NCI-H2171 treated with DMSO at 0.1 percent for 48 hours (cell line): ENCODE results near the gene OTOG.

Source experiments
- DNase-seq: peaks from one replicate; lab custom pipeline; 2025; lab: John Stamatoyannopoulos, UW

OTOG gene

DNA sequence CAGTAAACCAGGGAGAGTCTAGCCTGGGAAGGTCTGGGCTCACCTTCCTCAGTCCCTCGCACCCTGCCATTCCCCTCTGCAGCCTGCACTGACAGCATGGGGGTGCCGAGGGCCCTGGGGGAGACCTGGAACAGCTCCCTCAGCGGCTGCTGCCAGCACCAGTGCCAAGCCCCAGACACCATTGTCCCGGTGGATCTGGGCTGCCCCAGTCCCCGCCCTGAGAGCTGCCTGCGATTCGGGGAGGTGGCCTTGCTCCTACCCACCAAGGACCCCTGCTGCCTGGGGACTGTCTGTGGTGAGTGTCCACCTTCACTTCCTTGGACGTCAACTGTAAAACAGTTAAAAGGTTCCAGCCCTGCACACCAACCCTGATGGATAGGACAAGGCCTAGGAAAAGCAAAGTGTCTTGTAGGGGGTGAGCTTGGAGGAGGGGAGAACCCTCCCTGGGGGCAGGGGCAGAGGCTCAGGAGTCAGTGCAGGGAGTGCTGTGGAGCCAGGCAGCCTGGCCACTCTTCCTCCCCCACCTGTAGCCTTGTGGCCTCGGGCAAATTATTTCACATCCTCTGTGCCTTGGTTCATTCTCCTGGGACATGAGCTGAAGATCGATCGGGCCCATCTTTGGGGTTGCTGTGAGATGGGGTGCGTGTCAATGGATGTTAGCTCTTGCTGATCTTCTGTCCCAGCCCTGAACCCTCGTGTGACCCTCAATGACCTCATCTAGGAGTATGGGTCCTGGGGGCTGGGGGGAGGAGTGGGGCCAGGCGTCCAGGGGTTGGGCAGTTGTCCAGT lies 87.1 kb downstream of the OTOG start:
- no peak for DNase-seq

DNA sequence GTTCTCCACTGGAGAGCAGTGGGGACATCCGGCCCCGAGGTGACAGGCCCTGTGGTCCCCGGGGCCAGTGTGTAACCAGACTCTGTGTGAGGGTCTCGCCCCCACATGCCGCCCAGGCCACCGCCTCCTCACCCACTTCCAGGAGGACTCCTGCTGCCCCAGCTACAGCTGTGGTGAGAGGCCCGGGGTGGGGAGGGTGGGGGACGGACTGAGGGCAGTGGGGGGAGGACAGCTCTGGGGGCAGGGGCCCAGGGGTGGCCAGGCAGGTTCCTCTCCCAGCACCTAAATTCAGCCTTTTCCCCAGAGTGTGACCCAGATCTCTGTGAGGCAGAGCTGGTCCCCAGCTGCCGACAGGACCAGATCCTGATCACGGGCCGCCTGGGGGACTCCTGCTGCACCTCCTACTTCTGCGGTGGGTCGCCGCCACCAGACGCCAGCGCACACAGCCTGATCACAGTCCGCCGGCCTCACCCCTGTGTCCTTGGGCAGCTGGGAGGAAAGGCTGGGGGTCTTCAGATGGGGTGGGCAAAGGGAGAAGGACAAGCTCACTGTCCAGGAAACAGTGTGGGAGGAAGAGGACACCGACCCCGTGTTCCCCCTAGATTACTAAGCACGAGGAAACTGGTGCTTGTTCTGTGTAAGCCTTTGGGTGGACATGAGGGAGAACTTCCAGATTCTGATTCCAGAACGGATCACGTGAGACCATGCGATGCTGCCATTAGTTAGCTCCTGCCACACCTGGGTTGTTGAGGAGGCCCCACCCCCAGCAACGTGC lies 87.9 kb downstream of the OTOG start:
- DNase-seq = no peak

DNA sequence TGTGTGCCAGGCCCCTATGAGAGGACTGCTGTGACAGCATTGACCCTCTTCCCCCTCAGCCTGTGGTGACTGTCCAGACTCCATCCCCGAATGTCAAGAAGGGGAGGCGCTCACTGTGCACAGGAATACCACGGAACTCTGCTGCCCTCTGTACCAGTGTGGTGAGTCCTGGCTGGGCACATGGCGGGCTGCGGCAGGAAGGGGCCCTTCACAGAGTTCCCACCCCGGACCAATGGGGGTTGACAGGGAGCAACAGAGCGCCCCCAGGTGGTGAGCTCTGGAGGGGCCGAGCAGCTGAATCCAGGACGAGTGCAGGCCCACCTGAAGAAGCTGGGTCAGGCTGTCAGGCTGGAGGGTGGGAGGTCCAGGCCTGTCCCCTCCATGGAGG lies 88.5 kb downstream of the OTOG start:
- no peak for DNase-seq

DNA sequence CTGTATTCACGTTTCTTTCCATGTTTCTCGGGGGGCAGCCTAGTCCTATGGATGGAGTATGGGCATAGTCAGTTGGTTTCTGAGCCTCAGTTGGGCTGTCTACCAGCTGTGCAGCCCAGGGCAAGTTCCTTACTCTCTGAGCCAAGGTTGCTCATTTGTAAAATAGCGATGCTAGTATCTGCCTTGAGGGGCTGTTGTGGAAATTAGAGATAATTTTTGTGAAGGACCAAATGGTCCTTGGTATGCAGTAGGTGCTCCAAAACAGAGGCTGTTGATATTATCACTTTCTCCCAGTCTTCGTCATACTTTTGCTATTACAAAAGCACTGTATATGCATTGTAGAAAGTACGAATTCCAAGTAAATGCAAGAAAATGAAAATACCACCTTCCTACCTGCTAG lies 89.7 kb downstream of the OTOG start:
- no peak for DNase-seq

DNA sequence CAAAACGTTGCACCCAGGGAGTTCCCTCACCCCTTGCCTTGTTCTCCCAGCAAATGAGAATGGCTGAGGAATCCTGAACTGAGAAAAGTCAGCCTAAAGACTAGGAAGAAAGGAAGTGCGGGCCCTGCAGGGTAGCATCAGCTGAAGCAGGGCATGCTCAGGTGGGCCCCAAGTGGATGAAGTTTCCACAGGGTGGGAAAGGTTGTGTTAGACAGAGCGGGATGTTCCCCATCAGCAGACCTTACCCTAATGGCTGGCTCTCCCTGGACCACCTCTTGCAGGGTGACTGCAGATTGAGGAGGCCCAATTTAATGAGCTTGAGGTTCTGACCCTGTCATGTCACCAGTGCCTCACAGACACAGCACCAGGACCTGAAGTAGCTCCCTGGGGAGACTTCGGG lies 90.8 kb downstream of the OTOG start:
- DNase-seq = no peak

DNA sequence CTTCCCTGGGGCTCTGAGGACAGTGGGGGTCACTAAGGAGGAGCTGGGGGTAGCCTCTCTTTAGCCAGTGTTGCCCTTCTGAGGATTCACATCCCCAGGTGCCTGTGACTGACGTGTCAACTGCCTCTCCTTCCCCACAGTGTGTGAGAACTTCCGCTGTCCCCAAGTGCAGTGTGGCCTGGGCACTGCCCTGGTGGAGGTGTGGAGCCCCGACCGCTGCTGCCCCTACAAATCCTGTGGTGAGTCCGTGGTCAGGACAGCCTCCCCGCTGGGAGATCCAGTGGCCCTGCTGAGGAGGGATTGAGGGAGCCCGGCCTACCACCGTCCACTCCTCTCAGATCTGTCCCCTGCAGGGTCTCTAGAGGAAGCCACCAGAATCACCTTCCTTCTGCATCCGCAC lies 91.3 kb downstream of the OTOG start:
- no peak for DNase-seq

DNA sequence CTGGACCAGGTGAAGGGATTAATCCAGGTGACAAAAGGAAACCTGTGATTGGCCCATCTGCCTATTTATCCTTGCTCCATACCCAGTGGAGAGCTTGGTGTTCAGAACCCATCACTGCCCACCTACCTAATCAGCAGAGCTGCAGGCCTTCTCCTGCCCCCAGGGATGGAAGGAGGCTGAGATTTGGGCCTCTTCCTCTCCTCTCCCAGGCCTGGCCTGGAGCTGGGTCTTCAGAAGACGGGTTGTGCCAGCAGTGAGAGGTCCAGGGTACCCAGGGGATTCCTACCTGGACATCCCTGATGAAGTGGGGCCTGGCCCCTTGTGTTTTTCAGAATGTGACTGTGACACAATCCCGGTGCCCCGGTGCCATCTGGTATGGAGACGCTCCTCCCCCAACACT lies 92.0 kb downstream of the OTOG start:
- DNase-seq = no peak

DNA sequence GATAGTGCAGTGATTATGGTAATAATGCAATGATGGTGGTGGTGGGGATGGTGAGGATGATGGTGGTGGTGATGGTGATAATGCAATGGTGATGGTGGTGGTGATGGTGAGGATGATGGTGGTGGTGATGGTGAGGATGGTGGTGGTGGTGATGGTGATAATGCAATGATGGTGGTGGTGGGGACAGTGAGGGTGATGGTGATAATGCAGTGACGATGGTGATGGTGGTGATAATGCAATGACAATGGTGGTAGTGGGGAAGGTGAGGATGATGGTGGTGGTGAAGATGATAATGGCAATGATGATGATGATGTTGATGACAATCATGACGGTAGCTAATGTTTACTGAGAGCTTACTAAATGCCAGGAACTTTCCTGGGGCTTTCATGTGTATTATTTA lies 92.7 kb downstream of the OTOG start:
- DNase-seq = no peak

DNA sequence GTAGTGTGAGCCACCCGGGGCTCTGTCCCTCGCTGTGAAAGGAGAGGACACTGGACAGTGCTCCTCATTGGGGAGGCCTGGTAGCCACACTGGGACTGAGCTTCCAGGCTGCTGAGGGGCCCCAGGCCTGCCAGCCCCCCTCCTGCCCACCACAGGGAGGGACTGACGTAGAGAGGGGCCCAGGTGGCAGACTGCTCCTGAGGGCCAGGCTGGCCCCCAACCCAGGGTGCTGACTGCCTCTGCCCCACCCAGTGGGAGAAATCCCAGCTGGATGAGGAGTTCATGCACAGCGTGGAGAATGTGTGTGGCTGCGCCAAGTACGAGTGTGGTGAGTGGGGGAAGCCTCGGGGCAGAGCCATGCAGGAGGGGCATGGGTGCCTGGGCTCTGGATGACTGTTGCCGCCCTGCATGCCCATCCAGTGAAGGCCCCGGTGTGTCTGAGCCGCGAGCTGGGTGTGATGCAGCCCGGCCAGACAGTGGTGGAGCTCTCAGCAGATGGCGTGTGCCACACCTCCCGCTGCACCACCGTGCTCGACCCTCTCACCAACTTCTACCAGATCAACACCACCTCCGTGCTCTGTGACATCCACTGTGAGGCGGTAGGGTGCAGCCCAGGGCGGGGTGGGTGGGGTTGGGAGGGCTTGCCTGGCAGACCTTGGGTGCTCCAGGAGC lies 93.6 kb downstream of the OTOG start:
- DNase-seq = no peak

DNA sequence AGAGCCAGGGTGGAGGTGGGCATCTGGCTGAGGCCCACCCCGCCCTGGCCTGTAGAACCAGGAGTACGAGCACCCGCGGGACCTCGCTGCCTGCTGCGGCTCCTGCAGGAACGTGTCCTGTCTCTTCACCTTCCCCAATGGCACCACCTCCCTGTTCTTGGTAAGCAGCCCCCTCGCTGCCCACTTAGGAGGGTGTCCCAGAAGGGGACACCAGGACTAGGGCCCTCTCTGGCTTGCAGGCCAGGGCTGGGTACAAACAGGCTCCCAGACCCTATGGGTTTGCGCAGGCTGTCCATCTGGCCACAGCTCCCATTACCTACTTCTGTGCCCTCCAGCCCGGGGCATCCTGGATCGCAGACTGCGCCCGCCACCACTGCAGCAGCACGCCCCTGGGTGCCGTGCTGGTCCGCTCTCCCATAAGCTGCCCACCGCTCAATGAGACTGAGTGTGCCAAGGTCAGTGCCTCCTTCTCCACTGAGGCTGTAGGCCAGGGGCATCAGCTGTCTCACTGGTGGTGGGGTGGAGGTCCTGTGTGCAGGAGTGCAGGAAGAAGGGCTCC lies 94.8 kb downstream of the OTOG start:
- DNase-seq = no peak

DNA sequence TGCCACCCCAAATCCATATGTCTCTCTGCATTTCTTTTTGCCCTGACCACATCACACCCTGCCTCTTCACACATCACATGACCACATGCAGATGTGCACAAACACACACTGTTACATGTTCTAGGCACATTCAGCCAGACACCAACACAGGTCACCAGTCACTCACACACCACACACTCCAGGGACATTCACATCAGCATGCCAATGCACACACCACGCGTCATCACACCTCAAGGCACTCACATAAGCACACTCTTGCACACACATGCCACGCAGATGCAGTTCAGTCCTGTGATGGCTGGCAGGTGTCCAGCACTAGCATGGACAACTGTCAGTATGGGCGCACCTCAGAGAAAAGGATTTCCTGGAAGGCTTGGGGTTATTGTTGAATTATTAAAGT lies 95.3 kb downstream of the OTOG start:
- DNase-seq = no peak

DNA sequence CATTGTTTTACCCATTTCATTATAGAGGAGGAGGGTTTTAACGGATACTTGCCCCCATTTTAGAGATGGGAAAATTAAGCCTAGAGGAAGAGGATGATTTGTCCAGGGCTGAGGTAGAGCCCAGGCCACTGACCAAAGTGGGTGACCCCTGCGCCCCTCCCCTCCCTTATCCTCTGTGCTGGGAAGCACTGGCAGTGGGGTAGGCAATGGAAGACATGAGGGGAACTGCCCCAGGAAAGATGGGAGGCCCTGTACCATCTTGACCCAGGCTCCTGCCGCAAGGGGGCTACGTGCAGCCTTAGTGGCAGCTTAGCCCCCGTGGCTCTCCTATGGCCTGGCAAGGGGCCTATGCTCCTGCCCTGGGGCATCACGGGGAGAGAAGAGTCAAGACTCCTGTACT lies 95.9 kb downstream of the OTOG start:
- DNase-seq = no peak

DNA sequence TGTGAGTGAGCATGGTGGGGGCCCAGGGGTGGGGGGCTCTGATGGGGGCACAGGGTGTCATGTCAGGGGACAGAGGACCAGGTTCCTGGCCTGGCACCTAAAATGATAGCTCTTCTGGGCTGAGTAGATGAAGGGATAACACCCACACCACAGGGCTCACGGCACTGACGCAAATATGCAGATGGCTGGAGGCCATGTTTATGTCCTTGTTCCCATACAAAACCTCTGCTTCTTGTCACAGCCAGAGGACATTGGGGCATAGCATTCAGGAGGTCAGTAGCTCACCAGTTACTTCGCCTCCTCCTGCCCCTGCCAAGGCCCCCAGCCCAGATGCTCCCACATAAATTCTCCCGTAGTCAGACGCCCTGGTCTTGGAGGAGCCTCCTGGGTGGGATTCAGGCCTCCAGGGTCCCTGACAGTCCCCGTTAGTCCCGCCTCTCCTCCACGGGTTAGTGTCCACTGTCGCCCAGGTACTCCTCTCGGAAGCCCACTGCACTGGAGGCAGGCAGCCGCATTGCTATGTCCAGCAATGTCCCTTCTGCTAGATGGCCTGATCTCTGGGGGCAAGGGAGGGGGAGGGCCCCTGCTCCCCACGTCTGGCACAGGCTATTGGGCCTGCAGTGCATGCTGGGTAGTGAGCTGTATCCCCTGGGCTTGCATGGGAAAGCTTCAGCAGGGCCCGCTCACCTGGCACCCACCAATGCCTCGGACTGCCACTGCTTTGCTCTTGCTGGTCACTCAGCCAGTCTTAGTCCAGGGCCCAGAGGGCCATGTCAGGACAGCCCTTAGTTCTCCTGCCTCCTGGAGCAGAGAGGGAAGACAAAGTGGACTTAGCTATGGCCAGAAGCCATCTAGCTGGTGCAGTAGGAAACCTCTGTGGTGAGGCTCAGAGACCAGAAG lies 96.7 kb downstream of the OTOG start:
- DNase-seq = no peak

DNA sequence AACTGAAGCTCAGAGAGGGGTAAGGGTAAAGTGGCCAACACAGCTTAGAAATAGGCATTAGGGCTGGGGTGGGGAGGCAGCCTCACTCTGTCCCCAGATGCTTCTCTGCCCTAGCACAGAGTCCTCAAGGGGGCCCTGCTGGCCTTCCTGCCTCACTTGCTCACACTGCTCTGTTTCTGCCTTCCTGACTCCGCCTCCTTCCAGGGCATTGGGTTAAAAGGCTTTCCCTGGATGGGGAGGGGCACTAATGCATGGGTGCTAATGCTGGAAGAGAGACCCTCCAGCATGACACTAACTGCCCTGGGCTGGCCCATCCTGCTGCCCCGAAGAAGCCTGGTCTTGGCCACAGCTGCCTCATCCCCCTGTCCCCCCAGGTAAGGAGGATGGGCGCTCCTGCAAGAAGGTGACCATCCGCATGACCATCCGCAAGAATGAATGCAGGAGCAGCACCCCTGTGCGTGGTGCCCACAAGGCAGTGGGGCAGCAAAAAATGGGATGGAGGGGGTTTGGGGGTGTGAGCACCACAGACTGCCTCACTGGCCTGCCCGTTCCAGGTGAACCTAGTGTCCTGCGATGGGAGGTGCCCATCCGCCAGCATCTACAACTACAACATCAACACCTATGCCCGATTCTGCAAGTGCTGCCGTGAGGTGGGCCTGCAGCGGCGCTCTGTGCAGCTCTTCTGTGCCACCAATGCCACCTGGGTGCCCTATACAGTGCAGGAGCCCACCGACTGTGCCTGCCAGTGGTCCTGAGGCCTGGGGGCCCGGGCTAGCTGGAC lies 98.3 kb downstream of the OTOG start:
- DNase-seq = no peak

DNA sequence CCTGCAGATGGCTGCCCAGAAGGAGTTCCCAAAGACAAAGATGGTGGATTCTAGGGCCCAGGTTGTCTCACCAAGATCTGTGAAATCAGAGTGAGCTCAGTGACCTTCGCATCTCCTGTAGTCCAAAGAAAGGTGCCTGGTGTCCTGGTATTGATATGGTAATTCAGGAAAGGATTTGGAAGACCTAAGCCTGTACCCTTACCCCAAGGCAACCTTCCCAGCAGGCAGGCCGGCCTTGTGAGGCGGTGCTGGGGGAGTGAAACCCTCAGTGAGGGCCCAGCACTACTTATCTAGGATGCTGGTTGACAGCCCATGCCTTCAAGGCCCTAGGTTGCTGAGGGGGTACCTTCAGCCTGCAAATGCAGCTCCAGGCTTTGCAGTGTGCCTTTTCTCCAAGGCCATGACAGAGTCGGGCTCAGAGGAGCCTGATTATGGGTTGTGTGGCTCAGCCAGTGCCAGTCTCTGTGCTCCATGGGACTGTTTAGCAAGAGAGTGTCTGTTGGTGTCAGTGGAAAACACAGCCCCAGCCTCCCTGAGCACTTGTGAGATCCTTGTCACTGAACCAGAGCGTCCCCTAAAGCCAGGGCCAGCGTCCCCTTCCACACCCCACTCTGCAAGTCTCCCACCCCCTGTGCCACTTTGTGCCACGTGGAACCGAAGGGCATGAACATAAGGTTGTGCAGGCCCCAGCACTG lies 99.5 kb downstream of the OTOG start:
- no peak for DNase-seq

DNA sequence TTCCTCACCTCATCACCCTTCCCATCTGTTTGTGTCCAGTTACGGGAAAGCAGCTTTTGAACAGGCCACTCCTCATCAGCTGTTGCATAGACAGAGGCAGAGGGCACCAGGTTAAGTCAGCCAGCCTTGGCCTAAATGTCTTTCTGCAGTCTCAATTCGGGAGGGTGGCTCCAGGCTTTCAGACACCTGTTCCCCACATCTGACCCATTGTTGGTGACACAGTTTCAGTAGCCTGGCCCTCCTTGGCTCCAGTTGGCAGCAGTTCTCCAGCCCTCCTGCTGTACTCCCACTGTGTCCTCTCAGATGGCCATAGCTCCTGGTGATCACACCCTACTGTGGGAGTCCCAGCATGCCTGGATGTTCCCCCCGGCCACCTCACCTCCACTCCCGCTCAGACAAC lies 101.5 kb downstream of the OTOG start:
- DNase-seq = no peak

DNA sequence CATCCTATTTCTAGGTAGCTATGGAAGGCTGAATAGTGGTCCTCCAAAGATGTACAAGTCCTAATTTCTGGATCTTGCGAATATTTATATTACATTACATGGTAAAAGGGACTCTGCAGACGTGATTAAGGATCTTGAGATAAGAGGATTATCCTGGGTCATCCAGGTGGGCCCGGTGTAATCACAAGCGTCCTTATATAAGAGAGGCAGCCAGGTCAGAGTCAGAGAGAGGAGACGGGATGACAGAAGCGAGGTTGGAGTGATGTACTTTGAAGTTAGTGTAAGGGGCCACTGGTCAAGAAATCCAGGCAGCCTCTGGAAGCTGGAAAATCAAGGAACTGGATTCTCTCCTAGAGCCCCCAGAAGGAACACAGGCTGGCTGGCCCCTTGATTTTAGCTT lies 102.2 kb downstream of the OTOG start:
- DNase-seq = no peak

DNA sequence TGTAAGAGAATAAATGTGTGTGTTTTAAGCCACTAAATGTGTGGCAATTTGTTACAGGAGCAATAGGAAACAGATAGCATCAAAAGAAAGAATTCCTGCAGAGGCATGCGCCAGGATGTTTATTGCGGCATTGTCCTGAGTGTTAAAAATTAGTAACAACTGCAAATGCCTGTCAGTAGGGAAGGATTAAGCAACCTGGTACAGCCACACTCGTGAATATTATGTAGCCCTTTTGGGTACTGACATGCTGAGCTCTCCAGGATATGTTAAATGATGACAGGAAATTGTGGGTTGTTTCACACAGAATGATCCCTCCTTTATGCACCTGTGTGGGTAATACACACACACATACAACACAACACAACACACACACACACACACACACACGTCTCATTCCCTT lies 102.6 kb downstream of the OTOG start:
- DNase-seq = no peak

DNA sequence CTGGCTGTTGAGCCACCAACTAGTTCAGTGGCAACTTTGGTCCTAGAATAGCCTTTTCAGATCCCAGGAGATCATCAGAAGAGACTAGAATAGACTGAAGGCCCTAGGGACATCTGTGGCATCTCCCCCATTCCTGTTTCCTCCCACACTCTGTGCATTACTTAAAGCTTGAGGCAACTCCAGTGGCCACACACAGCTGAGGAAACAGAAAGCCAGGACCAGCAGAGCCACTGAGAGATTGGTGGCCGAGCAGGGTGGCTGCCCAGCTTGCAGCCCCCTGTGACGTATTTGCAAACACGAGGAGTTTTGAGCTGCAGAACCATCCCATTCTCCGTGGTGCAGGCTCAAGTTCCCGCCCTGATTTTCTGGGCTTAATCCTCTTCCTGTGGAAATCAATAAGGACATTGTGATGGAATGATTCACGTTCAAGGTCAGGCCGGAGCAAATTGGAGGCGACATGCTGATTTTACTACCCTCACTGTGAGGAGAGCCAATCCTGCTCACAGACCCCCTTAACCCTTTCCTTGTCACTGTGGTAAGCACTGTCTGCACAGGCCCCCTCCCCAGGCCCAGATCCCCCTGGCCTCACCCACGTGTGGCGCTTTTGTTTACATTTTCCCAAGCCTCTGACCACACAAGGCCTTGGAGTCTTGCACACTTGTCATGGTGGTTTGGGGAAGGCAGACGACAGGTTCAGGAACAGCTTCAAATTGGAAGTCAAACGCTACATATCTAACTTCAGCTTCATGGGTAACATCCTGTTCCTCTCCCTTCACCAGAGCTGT lies 103.3 kb downstream of the OTOG start:
- no peak for DNase-seq

DNA sequence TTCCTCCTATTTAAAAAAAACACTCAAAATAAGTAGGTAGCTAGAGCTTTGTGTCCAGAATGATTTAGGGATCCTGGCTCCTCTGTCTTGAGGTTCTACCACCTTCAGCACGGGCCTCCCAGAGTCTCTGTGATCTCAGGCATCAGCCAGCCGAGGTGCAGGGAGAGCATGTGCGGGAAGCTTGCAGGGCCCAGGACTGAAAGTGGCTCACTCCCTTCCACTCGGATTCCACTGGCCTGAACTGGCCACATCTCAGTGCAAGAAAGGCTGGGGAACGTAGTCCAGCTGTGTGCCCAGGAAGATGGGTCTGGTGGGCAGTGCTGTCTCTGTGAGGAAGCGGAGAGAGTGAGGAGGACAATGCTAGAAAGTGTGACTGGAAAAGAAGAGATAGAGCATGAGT lies 104.0 kb downstream of the OTOG start:
- no peak for DNase-seq
